GM12878 (cell line): Measurements from ENCODE around the gene SLC32A1. TPM values are rescaled to one million over a fixed set of nuclear protein-coding genes. Genes with fewer than 3 reads are reported as not detected.

ENCODE experiments used
- ATAC-seq: fragments of 200-7000 bp; cut with Tn5 transposase; 3 replicates; pipeline ENCODE4 v1.9.1; 2020; ENCODE audit warnings: mild to moderate bottlenecking, moderate library complexity
- BruUV-seq: library from RNA; stranded (reverse); fragments of 400-500 nt; replicated peaks from 2 replicates; lab custom pipeline; 2021; lab: Mats Ljungman, UMichigan
- CTCF ChIA-PET: fragments of 300-600 bp; sonication (Branson Sonifier 250); formaldehyde crosslinking; extraction: SDS; loops from one replicate; lab custom pipeline; 2021; ENCODE audit warnings: inconsistent platforms; lab: Yijun Ruan, JAX
- POLR2A ChIA-PET: fragments of 350-600 bp; formaldehyde crosslinking; extraction: SDS; loops from one replicate; lab custom pipeline; 2021; ENCODE audit warnings: inconsistent platforms; lab: Charles Lee
- RAD21 ChIA-PET: fragments of 300-600 bp; sonication (Branson Sonifier 250); formaldehyde crosslinking; loops from one replicate; lab custom pipeline; 2023; ENCODE audit warnings: antibody characterized with exemption; ENCODE audit not compliant: unreplicated experiment; lab: Charles Lee
- SMC1A ChIA-PET: fragments of 300-600 bp; sonication (Branson Sonifier 250); formaldehyde crosslinking; loops from one replicate; lab custom pipeline; 2023; ENCODE audit not compliant: unreplicated experiment, uncharacterized antibody; lab: Charles Lee
- DNase-seq: peaks from one replicate; pipeline ENCODE4 v3.0.0-alpha.2; 2011; ENCODE audit warnings: low read depth, low spot score
- FAIRE-seq: peaks from 3 replicates; lab custom pipeline; 2011; peaks lifted over from hg19 to GRCh38; lab: Jason Lieb, UNC
- H2AFZ ChIP-seq: 2 replicates; pipeline ENCODE4 v1.6.0; 2011; ENCODE audit warnings: low read depth, low read length, control low read depth; ENCODE audit not compliant: control insufficient read depth
- H3K27ac ChIP-seq: 2 replicates; pipeline ENCODE4 v1.5.1; 2011; ENCODE audit warnings: control low read depth; ENCODE audit not compliant: control insufficient read depth, insufficient read depth
- H3K27me3 ChIP-seq, 2 experiments: replicated peaks in 1 of 2; 2 replicates each; pipeline versions ENCODE4 v1.6.0 to v1.6.1; 2011; ENCODE audit warnings: low read length in 1 of 2; ENCODE audit not compliant: control insufficient read depth in 2 of 2, insufficient read depth in 2 of 2
- H3K36me3 ChIP-seq, 2 experiments: 2 replicates each; pipeline ENCODE4 v1.5.1; 2011; ENCODE audit warnings: low read length in 1 of 2; ENCODE audit not compliant: control insufficient read depth in 2 of 2, insufficient read depth in 2 of 2
- H3K4me1 ChIP-seq: 2 replicates; pipeline ENCODE4 v1.6.1; 2011; ENCODE audit warnings: mild to moderate bottlenecking, low read length, moderate library complexity, mixed read lengths; ENCODE audit not compliant: control insufficient read depth, insufficient read depth
- H3K4me2 ChIP-seq: 2 replicates; pipeline ENCODE4 v1.6.0; 2011; ENCODE audit warnings: control low read depth; ENCODE audit not compliant: control insufficient read depth, insufficient read depth
- H3K4me3 ChIP-seq: fragments of 200-600 bp; sonication (generic); 2 replicates; pipeline ENCODE4 v1.5.1; 2016
- H3K79me2 ChIP-seq: 2 replicates; pipeline ENCODE4 v1.6.0; 2011; ENCODE audit warnings: low read length; ENCODE audit not compliant: control insufficient read depth, insufficient read depth
- H3K9ac ChIP-seq: 2 replicates; pipeline ENCODE4 v1.8.0; 2011; ENCODE audit warnings: low read length, control low read depth, mixed read lengths; ENCODE audit not compliant: control insufficient read depth, insufficient read depth
- H3K9me3 ChIP-seq: replicated peaks from 3 replicates; pipeline ENCODE4 v1.5.1; 2011; ENCODE audit warnings: mild to moderate bottlenecking, low read length; ENCODE audit not compliant: control insufficient read depth, insufficient read depth
- H4K20me1 ChIP-seq: 2 replicates; pipeline ENCODE4 v1.6.0; 2011; ENCODE audit not compliant: control insufficient read depth, insufficient read depth
- CBFB ChIP-seq: IDR thresholded peaks from 2 replicates; pipeline ENCODE4 v1.6.1; 2016; ENCODE audit warnings: antibody characterized with exemption, low read depth
- TAF1 ChIP-seq: IDR thresholded peaks from 2 replicates; pipeline ENCODE4 v1.6.1; 2011; ENCODE audit warnings: mild to moderate bottlenecking, low read depth, low read length, borderline replicate concordance
- USF2 ChIP-seq: IDR thresholded peaks from 2 replicates; pipeline ENCODE4 v1.6.1; 2011; ENCODE audit warnings: low read depth, low read length, improper control_type of control experiment, borderline replicate concordance
- WGBS: methylation state at CpG from one replicate; pipeline ENCODE4 v1.1.6; 2016; ENCODE audit warnings: low lambda C conversion rate; ENCODE audit not compliant: insufficient replicate concordance, insufficient coverage; ENCODE audit errors: missing lambda C conversion rate; 5-methylcytosine and 5-hydroxymethylcytosine counted together
- in situ Hi-C: fragments of 300-500 bp; cut with MboI; formaldehyde crosslinking; loops from 9 replicates; pipeline ENCODE4 v1.14.3; 2018; ENCODE audit warnings: mixed read lengths
- intact Hi-C: fragments of 100-400 bp; cut with micrococcal nuclease; formaldehyde crosslinking; loops from one replicate; pipeline ENCODE4 v1.14.2; 2022; ENCODE audit not compliant: unreplicated experiment
- polyA plus RNA-seq, 11 experiments: library from polyadenylated mRNA; depleted of rRNA in 4 of 11; unstranded in 6 of 11; stranded (reverse) in 5 of 11; fragments of >200 nt; fragmentation: Nextera tagmentation in 4 of 11; fragmentation: Illumina TruSeq in 1 of 11; extraction: Ambion mirVana in 4 of 11; extraction: Trizol in 1 of 11; gene quantifications; 1 replicate in 1 of 11; 2 replicates in 10 of 11; pipeline versions ENCODE4 v1.2.1 to v1.2.3, GENCODE V29; 2011 to 2016; ENCODE audit warnings: inconsistent platforms in 2 of 11, missing spikeins in 2 of 11, low read depth in 1 of 11
- total RNA-seq, 4 experiments: library from RNA; depleted of rRNA in 3 of 4; stranded (reverse); fragments of >200 nt in 3 of 4; fragmentation: Illumina TruSeq in 1 of 4; extraction: Trizol in 1 of 4; gene quantifications; 2 replicates each; pipeline versions ENCODE4 v1.2.1 to v1.2.3, GENCODE V29; 2013 to 2021
- TF ChIP-seq, protein P1 (sequence below): IDR thresholded peaks from 2 replicates; pipeline ENCODE4 v1.6.1; 2012; ENCODE audit warnings: improper control_type of control experiment, low read depth, low read length; ENCODE audit not compliant: insufficient replicate concordance
- TF ChIP-seq, protein P2 (sequence below): fragments of 450-650 bp; IDR thresholded peaks from 2 replicates; pipeline ENCODE4 v1.6.1; 2017; ENCODE audit warnings: mild to moderate bottlenecking, moderate library complexity
- TF ChIP-seq, protein P3 (sequence below): fragments of 450-650 bp; IDR thresholded peaks from 2 replicates; pipeline ENCODE4 v1.6.1; 2017; ENCODE audit warnings: mild to moderate bottlenecking, low read depth, inconsistent platforms; ENCODE audit not compliant: poor library complexity, severe bottlenecking

SLC32A1 gene
- total and polyA plus RNA-seq, 10 of the 15 experiments (the other 5 are each of a cell fraction or from before 2014, with no cell fraction given) = not detected

- no peak for DNase-seq
- POLR2A ChIA-PET = interaction anchor here (0.6 kb wide), 1 partner anchor 48 kb away, joined by 3 read pairs; no protein-coding TSS in a partner anchor
- Histone ChIP-seq H3K27me3 (peaks cover 1 to 3% of the 10 kb centered on the region in 2 experiments; a peak in 3 of 4 replicates), H3K4me1 (no peaks in the 10 kb centered on the region)
- TF ChIP-seq, protein P1, sequence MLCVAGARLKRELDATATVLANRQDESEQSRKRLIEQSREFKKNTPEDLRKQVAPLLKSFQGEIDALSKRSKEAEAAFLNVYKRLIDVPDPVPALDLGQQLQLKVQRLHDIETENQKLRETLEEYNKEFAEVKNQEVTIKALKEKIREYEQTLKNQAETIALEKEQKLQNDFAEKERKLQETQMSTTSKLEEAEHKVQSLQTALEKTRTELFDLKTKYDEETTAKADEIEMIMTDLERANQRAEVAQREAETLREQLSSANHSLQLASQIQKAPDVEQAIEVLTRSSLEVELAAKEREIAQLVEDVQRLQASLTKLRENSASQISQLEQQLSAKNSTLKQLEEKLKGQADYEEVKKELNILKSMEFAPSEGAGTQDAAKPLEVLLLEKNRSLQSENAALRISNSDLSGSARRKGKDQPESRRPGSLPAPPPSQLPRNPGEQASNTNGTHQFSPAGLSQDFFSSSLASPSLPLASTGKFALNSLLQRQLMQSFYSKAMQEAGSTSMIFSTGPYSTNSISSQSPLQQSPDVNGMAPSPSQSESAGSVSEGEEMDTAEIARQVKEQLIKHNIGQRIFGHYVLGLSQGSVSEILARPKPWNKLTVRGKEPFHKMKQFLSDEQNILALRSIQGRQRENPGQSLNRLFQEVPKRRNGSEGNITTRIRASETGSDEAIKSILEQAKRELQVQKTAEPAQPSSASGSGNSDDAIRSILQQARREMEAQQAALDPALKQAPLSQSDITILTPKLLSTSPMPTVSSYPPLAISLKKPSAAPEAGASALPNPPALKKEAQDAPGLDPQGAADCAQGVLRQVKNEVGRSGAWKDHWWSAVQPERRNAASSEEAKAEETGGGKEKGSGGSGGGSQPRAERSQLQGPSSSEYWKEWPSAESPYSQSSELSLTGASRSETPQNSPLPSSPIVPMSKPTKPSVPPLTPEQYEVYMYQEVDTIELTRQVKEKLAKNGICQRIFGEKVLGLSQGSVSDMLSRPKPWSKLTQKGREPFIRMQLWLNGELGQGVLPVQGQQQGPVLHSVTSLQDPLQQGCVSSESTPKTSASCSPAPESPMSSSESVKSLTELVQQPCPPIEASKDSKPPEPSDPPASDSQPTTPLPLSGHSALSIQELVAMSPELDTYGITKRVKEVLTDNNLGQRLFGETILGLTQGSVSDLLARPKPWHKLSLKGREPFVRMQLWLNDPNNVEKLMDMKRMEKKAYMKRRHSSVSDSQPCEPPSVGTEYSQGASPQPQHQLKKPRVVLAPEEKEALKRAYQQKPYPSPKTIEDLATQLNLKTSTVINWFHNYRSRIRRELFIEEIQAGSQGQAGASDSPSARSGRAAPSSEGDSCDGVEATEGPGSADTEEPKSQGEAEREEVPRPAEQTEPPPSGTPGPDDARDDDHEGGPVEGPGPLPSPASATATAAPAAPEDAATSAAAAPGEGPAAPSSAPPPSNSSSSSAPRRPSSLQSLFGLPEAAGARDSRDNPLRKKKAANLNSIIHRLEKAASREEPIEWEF = no peak
- TF ChIP-seq, protein P2, sequence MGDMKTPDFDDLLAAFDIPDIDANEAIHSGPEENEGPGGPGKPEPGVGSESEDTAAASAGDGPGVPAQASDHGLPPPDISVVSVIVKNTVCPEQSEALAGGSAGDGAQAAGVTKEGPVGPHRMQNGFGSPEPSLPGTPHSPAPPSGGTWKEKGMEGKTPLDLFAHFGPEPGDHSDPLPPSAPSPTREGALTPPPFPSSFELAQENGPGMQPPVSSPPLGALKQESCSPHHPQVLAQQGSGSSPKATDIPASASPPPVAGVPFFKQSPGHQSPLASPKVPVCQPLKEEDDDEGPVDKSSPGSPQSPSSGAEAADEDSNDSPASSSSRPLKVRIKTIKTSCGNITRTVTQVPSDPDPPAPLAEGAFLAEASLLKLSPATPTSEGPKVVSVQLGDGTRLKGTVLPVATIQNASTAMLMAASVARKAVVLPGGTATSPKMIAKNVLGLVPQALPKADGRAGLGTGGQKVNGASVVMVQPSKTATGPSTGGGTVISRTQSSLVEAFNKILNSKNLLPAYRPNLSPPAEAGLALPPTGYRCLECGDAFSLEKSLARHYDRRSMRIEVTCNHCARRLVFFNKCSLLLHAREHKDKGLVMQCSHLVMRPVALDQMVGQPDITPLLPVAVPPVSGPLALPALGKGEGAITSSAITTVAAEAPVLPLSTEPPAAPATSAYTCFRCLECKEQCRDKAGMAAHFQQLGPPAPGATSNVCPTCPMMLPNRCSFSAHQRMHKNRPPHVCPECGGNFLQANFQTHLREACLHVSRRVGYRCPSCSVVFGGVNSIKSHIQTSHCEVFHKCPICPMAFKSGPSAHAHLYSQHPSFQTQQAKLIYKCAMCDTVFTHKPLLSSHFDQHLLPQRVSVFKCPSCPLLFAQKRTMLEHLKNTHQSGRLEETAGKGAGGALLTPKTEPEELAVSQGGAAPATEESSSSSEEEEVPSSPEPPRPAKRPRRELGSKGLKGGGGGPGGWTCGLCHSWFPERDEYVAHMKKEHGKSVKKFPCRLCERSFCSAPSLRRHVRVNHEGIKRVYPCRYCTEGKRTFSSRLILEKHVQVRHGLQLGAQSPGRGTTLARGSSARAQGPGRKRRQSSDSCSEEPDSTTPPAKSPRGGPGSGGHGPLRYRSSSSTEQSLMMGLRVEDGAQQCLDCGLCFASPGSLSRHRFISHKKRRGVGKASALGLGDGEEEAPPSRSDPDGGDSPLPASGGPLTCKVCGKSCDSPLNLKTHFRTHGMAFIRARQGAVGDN = no peak
- TF ChIP-seq, protein P3, sequence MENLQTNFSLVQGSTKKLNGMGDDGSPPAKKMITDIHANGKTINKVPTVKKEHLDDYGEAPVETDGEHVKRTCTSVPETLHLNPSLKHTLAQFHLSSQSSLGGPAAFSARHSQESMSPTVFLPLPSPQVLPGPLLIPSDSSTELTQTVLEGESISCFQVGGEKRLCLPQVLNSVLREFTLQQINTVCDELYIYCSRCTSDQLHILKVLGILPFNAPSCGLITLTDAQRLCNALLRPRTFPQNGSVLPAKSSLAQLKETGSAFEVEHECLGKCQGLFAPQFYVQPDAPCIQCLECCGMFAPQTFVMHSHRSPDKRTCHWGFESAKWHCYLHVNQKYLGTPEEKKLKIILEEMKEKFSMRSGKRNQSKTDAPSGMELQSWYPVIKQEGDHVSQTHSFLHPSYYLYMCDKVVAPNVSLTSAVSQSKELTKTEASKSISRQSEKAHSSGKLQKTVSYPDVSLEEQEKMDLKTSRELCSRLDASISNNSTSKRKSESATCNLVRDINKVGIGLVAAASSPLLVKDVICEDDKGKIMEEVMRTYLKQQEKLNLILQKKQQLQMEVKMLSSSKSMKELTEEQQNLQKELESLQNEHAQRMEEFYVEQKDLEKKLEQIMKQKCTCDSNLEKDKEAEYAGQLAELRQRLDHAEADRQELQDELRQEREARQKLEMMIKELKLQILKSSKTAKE = no peak
- TF ChIP-seq USF2 (no peak), CBFB (no peak), TAF1 (no peak)
- TF ChIP-seq, all 136 proteins: peak for 0
- FAIRE-seq (no peak), ATAC-seq (no peak)
- no peak overlapping the region for H3K9ac ChIP-seq
- RAD21 ChIA-PET = no interaction called here
- no peaks in the 10 kb centered on the region for H3K36me3 ChIP-seq
- H4K20me1 ChIP-seq = no peaks in the 10 kb centered on the region
- SMC1A ChIA-PET = no interaction called here
- no peak overlapping the region for H2AFZ ChIP-seq
- BruUV-seq = no TSS peak
- intact Hi-C loops (no loop called here), in situ Hi-C loops (no loop called here)
- no peaks in the 10 kb centered on the region for H3K79me2 ChIP-seq
- H3K27ac ChIP-seq = no peak overlapping the region
- no peak overlapping the region for H3K4me2 ChIP-seq
- WGBS = 9% methylated on average over 6 of the region's 6 CpGs
- CTCF ChIA-PET = interaction anchor here (1.5 kb wide), 1 partner anchor 37 kb away, joined by 6 read pairs; no protein-coding TSS in a partner anchor
- no peak overlapping the region for H3K4me3 ChIP-seq
- no peaks in the 10 kb centered on the region for H3K9me3 ChIP-seq
Observed at GRCh38 chr20:38714308-38714707, 10.0 kb upstream of the SLC32A1 start.
